ENCODE measurements around the gene PSMA7. TPM values are rescaled to one million over a fixed set of nuclear protein-coding genes. Genes with fewer than 3 reads are reported as not detected.

PSMA7 gene
- polyA plus RNA-seq, 1 of the 3 experiments (the other 2 are of a cell fraction), result 801 TPM

GRCh38 chr20:62178316-62179161, 35.3 kb upstream of the PSMA7 start:
- no peak for DNase-seq
- H3K27me3 ChIP-seq (ENCODE audit: insufficient read depth), result no peaks in the 10 kb centered on the region
- H3K36me3 ChIP-seq (replicated peaks in 1 of 2; ENCODE audit: control insufficient read depth in 1 of 2, insufficient read depth in 2 of 2, low read length in 1 of 2), result peaks cover 14 to 31% of the 10 kb centered on the region in 2 experiments
- CTCF ChIA-PET, result no interaction called here
- 94% methylated on average over 16 of the region's 19 CpGs for WGBS (ENCODE audit: low lambda C conversion rate)
- no peak overlapping the region for H3K27ac ChIP-seq (ENCODE audit: low read depth in 2 of 2, low read length in 1 of 2)
- H4K20me1 ChIP-seq (ENCODE audit: insufficient read depth), result no peaks in the 10 kb centered on the region
- H3F3A ChIP-seq (replicated peaks; ENCODE audit: insufficient read depth), result peaks cover 23% of the 10 kb centered on the region
- H3K4me1 ChIP-seq (ENCODE audit: control insufficient read depth in 1 of 2, insufficient read depth in 2 of 2, low read depth in 1 of 2, low read length in 1 of 2), result peaks cover 0 to 13% of the 10 kb centered on the region in 2 experiments; a peak in 1 of 4 replicates
- H2AFZ ChIP-seq (ENCODE audit: low read depth), result no peak overlapping the region
- peaks cover 13% of the 10 kb centered on the region for H3K79me2 ChIP-seq (ENCODE audit: insufficient read depth)
- no peak overlapping the region for H3K4me3 ChIP-seq (ENCODE audit: low read depth in 2 of 2, low read length in 1 of 2)
- no peaks in the 10 kb centered on the region for H3K9me3 ChIP-seq
- POLR2A ChIA-PET, result no interaction called here
- TF ChIP-seq TEAD4 (IDR thresholded peaks at IDR 0.05; ENCODE audit: borderline replicate concordance, insufficient read depth) (no peak), USF1 (IDR thresholded peaks at IDR 0.05; ENCODE audit: borderline replicate concordance, low read depth) (no peak), PBX3 (IDR thresholded peaks at IDR 0.05) (no peak), EP300 (IDR thresholded peaks at IDR 0.05; ENCODE audit: borderline replicate concordance in 1 of 2, low read depth in 1 of 2, low read length in 1 of 2) (no peak), POLR2AphosphoS5 (IDR thresholded peaks at IDR 0.05; ENCODE audit: low read depth, low read length) (no peak), MEF2A (IDR thresholded peaks at IDR 0.05; ENCODE audit: borderline replicate concordance, low read depth) (no peak), NRF1 (IDR thresholded peaks at IDR 0.05; ENCODE audit: low read depth, low read length) (no peak), GATA2 (CRISPR knock-in tag; IDR thresholded peaks at IDR 0.05) (no peak), JUND (IDR thresholded peaks at IDR 0.05) (no peak), CTCF (IDR thresholded peaks at IDR 0.05) (no peak), MXI1 (IDR thresholded peaks at IDR 0.05; ENCODE audit: low read depth, low read length) (no peak), FOXM1 (IDR thresholded peaks at IDR 0.05; ENCODE audit: low read depth) (no peak), TAF1 (IDR thresholded peaks at IDR 0.05; ENCODE audit: borderline replicate concordance, low read depth, low read length) (no peak), ZBTB33 (IDR thresholded peaks at IDR 0.05; ENCODE audit: borderline replicate concordance, low read depth) (no peak), ELF1 (IDR thresholded peaks at IDR 0.05) (no peak)
- no peaks in the 10 kb centered on the region for H3K9me2 ChIP-seq
- no peak overlapping the region for H3K4me2 ChIP-seq
- H3K9ac ChIP-seq, result no peak overlapping the region
